ENCODE measurements around the gene ZIC2. TPM values are rescaled to one million over a fixed set of nuclear protein-coding genes. Genes with fewer than 3 reads are reported as not detected.

ZIC2 gene
- not detected in 2 replicates for total RNA-seq

- H3K4me3 ChIP-seq (ENCODE audit: low read depth, low read length) = peak within 1 kb of the TSS; percentile 50
Measured at GRCh38 chr13:99981735-99982035, at the start of gene ZIC2. Gene ZIC2, plus strand, starts transcription at chr13:99981784. Its CDS starts 281 bp downstream, at chr13:99982065.

GRCh38 chr13:99932912-99933311, 48.7 kb upstream of the ZIC2 start:
- H3K4me3 ChIP-seq (ENCODE audit: low read depth, low read length) = no peak overlapping the region
- no peak for TF ChIP-seq CTCF (IDR thresholded peaks at IDR 0.05; ENCODE audit: insufficient read depth, low read depth, low read length)
- no peak for DNase-seq (ENCODE audit: low read depth)

More at GRCh38 chr13:99981735-99982035, at the start of gene ZIC2:
- no peak for DNase-seq (ENCODE audit: low read depth)
- TF ChIP-seq CTCF (IDR thresholded peaks at IDR 0.05; ENCODE audit: insufficient read depth, low read depth, low read length) = no peak

GRCh38 chr13:99935772-99936171, 45.8 kb upstream of the ZIC2 start:
- H3K4me3 ChIP-seq (ENCODE audit: low read depth, low read length) = no peak overlapping the region
- no peak for DNase-seq (ENCODE audit: low read depth)
- no peak for TF ChIP-seq CTCF (IDR thresholded peaks at IDR 0.05; ENCODE audit: insufficient read depth, low read depth, low read length)

- no peak for TF ChIP-seq CTCF (IDR thresholded peaks at IDR 0.05; ENCODE audit: insufficient read depth, low read depth, low read length)
- no peak overlapping the region for H3K4me3 ChIP-seq (ENCODE audit: low read depth, low read length)
- DNase-seq (ENCODE audit: low read depth) = no peak
Measured at GRCh38 chr13:99938635-99939034, 42.9 kb upstream of the ZIC2 start.

- no peak for DNase-seq (ENCODE audit: low read depth)
- TF ChIP-seq CTCF (IDR thresholded peaks at IDR 0.05; ENCODE audit: insufficient read depth, low read depth, low read length) = no peak
- H3K4me3 ChIP-seq (ENCODE audit: low read depth, low read length) = no peak overlapping the region
Measured at GRCh38 chr13:99941086-99941485, 40.5 kb upstream of the ZIC2 start.

GRCh38 chr13:99941911-99942310, 39.7 kb upstream of the ZIC2 start:
- no peak overlapping the region for H3K4me3 ChIP-seq (ENCODE audit: low read depth, low read length)
- DNase-seq (ENCODE audit: low read depth) = no peak
- no peak for TF ChIP-seq CTCF (IDR thresholded peaks at IDR 0.05; ENCODE audit: insufficient read depth, low read depth, low read length)

- no peak for TF ChIP-seq CTCF (IDR thresholded peaks at IDR 0.05; ENCODE audit: insufficient read depth, low read depth, low read length)
- no peak overlapping the region for H3K4me3 ChIP-seq (ENCODE audit: low read depth, low read length)
- no peak for DNase-seq (ENCODE audit: low read depth)
Measured at GRCh38 chr13:99944102-99944501, 37.5 kb upstream of the ZIC2 start.

Measured in fibroblast of villous mesenchyme (primary cell).